ENCODE measurements around the gene MAP7.
"Not testable (repeated sequence)": the region's sequence is repeated elsewhere in the genome, so short reads cannot be mapped to it uniquely, and the experiment has no call there.

Gene MAP7

GRCh38 chr6:136494059-136494458 lies 56.2 kb downstream of the MAP7 start:
- Histone ChIP-seq H3K36me3 (ENCODE audit: control insufficient read depth, insufficient read depth, low read length) (no peaks in the 10 kb centered on the region), H3K27me3 (ENCODE audit: control insufficient read depth, insufficient read depth, low read length) (no peaks in the 10 kb centered on the region), H3K9me3 (ENCODE audit: control insufficient read depth, insufficient read depth, low read length) (no peaks in the 10 kb centered on the region), H3K4me1 (ENCODE audit: control insufficient read depth, insufficient read depth, low read length) (peaks cover 2% of the 10 kb centered on the region; the same call in 1 of the 2 replicates), H3K27ac (ENCODE audit: low read length) (no peak overlapping the region), H3K4me3 (ENCODE audit: low read length) (no peak overlapping the region)
- WGBS (ENCODE audit: insufficient coverage, insufficient read length): no CpG with 5 or more reads among the region's 2 CpGs
- DNase-seq (ENCODE audit: low read depth, low spot score): no peak

DNA sequence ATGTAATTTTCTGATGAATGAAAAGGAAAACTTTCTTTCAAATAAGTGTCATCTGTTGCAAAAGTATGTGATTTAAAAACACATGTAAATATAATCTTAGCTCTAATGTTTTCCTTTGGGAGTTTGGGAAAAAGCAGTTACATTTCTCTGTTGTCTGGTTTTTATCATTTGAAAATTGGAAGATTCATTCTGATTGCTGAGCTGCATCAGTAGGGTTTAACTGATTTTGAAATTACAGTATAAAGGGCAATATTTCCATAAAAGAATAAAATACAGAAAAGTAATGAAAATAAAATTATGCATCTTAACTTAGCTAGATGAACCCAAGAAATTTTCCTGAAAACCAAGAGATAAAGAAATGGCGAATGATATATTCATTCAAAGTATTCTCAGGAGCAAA lies 57.8 kb downstream of the MAP7 start:
- no peak overlapping the region for H3K4me3 ChIP-seq (ENCODE audit: low read length)
- H3K36me3 ChIP-seq (ENCODE audit: control insufficient read depth, insufficient read depth, low read length): no peaks in the 10 kb centered on the region
- H3K4me1 ChIP-seq (ENCODE audit: control insufficient read depth, insufficient read depth, low read length): no peaks in the 10 kb centered on the region
- H3K9me3 ChIP-seq (ENCODE audit: control insufficient read depth, insufficient read depth, low read length): no peaks in the 10 kb centered on the region
- WGBS (ENCODE audit: insufficient coverage, insufficient read length): no CpG with 5 or more reads among the region's 1 CpG
- no peak overlapping the region for H3K27ac ChIP-seq (ENCODE audit: low read length)
- no peaks in the 10 kb centered on the region for H3K27me3 ChIP-seq (ENCODE audit: control insufficient read depth, insufficient read depth, low read length)
- no peak for DNase-seq (ENCODE audit: low read depth, low spot score)

DNA sequence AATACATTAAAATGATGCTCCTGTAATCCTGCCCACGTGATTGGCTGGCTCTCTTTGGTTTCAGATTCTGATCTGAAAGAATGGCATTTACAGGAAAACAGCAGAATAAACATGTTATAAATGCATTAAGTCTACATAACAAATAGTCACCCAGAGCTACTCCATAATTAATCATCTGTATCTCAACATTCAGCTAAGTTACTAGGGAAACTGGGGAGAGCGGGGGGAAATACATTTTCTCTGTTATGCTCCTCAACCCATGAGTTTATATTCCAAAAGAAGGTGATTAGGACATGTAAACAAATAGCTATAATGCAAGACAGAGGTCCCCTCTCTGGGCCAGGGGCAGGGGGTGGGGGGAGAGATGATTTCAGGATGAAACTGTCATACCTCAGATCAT lies 58.5 kb downstream of the MAP7 start:
- no CpG with 5 or more reads among the region's 2 CpGs for WGBS (ENCODE audit: insufficient coverage, insufficient read length)
- no peak overlapping the region for H3K27ac ChIP-seq (ENCODE audit: low read length)
- no peaks in the 10 kb centered on the region for H3K27me3 ChIP-seq (ENCODE audit: control insufficient read depth, insufficient read depth, low read length)
- H3K36me3 ChIP-seq (ENCODE audit: control insufficient read depth, insufficient read depth, low read length): no peaks in the 10 kb centered on the region
- H3K4me3 ChIP-seq (ENCODE audit: low read length): no peak overlapping the region
- H3K4me1 ChIP-seq (ENCODE audit: control insufficient read depth, insufficient read depth, low read length): no peaks in the 10 kb centered on the region
- no peaks in the 10 kb centered on the region for H3K9me3 ChIP-seq (ENCODE audit: control insufficient read depth, insufficient read depth, low read length)
- DNase-seq (ENCODE audit: low read depth, low spot score): no peak

DNA sequence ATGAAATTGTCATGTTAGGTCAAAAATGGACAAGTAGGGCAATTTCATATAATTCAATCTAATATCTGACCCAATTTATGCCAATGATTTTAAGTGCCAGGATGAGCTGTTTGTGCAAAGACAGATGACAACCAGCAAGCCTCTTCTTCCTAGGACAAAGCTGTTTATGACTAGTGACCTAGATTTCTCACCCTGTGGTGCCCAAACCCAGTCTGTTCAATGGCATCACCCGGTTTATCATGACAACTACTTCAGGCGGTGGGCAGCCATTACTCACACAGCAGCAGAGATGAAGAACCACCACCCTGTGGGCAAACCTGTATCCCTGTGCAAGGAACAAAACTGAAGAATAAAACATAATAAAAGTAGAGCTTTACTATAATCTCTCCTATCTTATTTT lies 59.0 kb downstream of the MAP7 start:
- no peak overlapping the region for H3K4me3 ChIP-seq (ENCODE audit: low read length)
- no peaks in the 10 kb centered on the region for H3K27me3 ChIP-seq (ENCODE audit: control insufficient read depth, insufficient read depth, low read length)
- DNase-seq (ENCODE audit: low read depth, low spot score): no peak
- H3K36me3 ChIP-seq (ENCODE audit: control insufficient read depth, insufficient read depth, low read length): no peaks in the 10 kb centered on the region
- no peak overlapping the region for H3K27ac ChIP-seq (ENCODE audit: low read length)
- H3K4me1 ChIP-seq (ENCODE audit: control insufficient read depth, insufficient read depth, low read length): no peaks in the 10 kb centered on the region
- no peaks in the 10 kb centered on the region for H3K9me3 ChIP-seq (ENCODE audit: control insufficient read depth, insufficient read depth, low read length)
- WGBS (ENCODE audit: insufficient coverage, insufficient read length): no CpG with 5 or more reads among the region's 2 CpGs

GRCh38 chr6:136489689-136490033 lies 60.6 kb downstream of the MAP7 start:
- H3K4me3 ChIP-seq (ENCODE audit: low read length); H3K27ac ChIP-seq (ENCODE audit: low read length); H3K4me1 ChIP-seq (ENCODE audit: control insufficient read depth, insufficient read depth, low read length); H3K9me3 ChIP-seq (ENCODE audit: control insufficient read depth, insufficient read depth, low read length); DNase-seq (ENCODE audit: low read depth, low spot score); H3K36me3 ChIP-seq (ENCODE audit: control insufficient read depth, insufficient read depth, low read length); H3K27me3 ChIP-seq (ENCODE audit: control insufficient read depth, insufficient read depth, low read length): not testable (repeated sequence)
- no CpG with 5 or more reads among the region's 3 CpGs for WGBS (ENCODE audit: insufficient coverage, insufficient read length)

- H3K9me3 ChIP-seq (ENCODE audit: control insufficient read depth, insufficient read depth, low read length): no peaks in the 10 kb centered on the region
- DNase-seq (ENCODE audit: low read depth, low spot score): no peak
- H3K4me3 ChIP-seq (ENCODE audit: low read length): no peak overlapping the region
- no CpG with 5 or more reads among the region's 7 CpGs for WGBS (ENCODE audit: insufficient coverage, insufficient read length)
- no peaks in the 10 kb centered on the region for H3K36me3 ChIP-seq (ENCODE audit: control insufficient read depth, insufficient read depth, low read length)
- no peaks in the 10 kb centered on the region for H3K4me1 ChIP-seq (ENCODE audit: control insufficient read depth, insufficient read depth, low read length)
- H3K27me3 ChIP-seq (ENCODE audit: control insufficient read depth, insufficient read depth, low read length): no peaks in the 10 kb centered on the region
- H3K27ac ChIP-seq (ENCODE audit: low read length): no peak overlapping the region
Measured at GRCh38 chr6:136487759-136488425, 62.3 kb downstream of the MAP7 start.

DNA sequence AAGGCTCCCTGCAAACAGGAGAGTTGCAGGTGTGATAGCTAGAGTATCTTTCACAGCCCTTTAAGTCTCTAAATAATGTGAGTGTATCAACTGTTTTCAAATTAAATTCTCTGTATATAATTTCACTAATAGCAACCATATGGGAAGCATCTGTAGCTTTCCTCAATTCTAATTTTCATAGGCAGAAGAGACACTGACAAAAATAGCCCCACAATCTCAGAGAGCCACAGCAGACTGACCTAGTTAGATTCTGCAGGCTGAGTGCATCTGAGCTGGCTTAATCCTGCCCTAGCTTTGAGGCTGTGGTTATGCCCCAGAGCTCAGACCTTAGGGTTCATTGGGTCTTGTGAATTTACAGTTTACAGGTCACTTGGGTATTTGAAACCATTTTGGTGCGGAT lies 63.9 kb downstream of the MAP7 start:
- Histone ChIP-seq H3K4me3 (ENCODE audit: low read length) (no peak overlapping the region), H3K27ac (ENCODE audit: low read length) (no peak overlapping the region), H3K4me1 (ENCODE audit: control insufficient read depth, insufficient read depth, low read length) (no peaks in the 10 kb centered on the region), H3K27me3 (ENCODE audit: control insufficient read depth, insufficient read depth, low read length) (no peaks in the 10 kb centered on the region), H3K36me3 (ENCODE audit: control insufficient read depth, insufficient read depth, low read length) (no peaks in the 10 kb centered on the region), H3K9me3 (ENCODE audit: control insufficient read depth, insufficient read depth, low read length) (no peaks in the 10 kb centered on the region)
- no peak for DNase-seq (ENCODE audit: low read depth, low spot score)
- WGBS (ENCODE audit: insufficient coverage, insufficient read length): no CpG with 5 or more reads among the region's 1 CpG

DNA sequence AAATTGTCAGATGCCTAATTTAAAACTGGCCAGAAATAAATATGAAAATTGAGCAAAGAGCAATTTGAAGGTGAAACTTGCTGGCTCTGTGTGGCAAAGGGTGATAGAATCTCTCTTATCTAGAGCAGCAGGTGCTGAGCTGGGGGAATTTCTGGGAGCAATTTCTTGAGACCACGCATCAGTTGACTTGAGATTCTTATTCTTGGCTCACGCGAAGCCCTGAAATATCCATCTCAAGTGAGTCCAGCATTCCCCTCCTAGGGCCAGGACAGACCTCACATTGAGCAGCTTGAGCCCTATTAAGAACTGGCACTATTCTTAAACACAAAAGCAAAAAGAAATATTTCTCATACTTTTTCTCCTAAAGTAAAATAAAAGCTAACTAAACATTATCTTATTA lies 66.3 kb downstream of the MAP7 start:
- Histone ChIP-seq H3K4me3 (ENCODE audit: low read length) (no peak overlapping the region), H3K9me3 (ENCODE audit: control insufficient read depth, insufficient read depth, low read length) (no peaks in the 10 kb centered on the region), H3K36me3 (ENCODE audit: control insufficient read depth, insufficient read depth, low read length) (no peaks in the 10 kb centered on the region), H3K27ac (ENCODE audit: low read length) (no peak overlapping the region), H3K4me1 (ENCODE audit: control insufficient read depth, insufficient read depth, low read length) (no peaks in the 10 kb centered on the region), H3K27me3 (ENCODE audit: control insufficient read depth, insufficient read depth, low read length) (no peaks in the 10 kb centered on the region)
- WGBS (ENCODE audit: insufficient coverage, insufficient read length): no CpG with 5 or more reads among the region's 3 CpGs
- no peak for DNase-seq (ENCODE audit: low read depth, low spot score)

GRCh38 chr6:136483005-136483404 lies 67.2 kb downstream of the MAP7 start:
- no CpG with 5 or more reads among the region's 2 CpGs for WGBS (ENCODE audit: insufficient coverage, insufficient read length)
- H3K4me3 ChIP-seq (ENCODE audit: low read length): not testable (repeated sequence)

GRCh38 chr6:136477548-136477947 lies 72.7 kb downstream of the MAP7 start:
- H3K4me3 ChIP-seq (ENCODE audit: low read length): no peak overlapping the region
- H3K4me1 ChIP-seq (ENCODE audit: control insufficient read depth, insufficient read depth, low read length): no peaks in the 10 kb centered on the region; the same call in 1 of the 2 replicates
- H3K27me3 ChIP-seq (ENCODE audit: control insufficient read depth, insufficient read depth, low read length): no peaks in the 10 kb centered on the region
- H3K27ac ChIP-seq (ENCODE audit: low read length): no peak overlapping the region
- no peaks in the 10 kb centered on the region for H3K9me3 ChIP-seq (ENCODE audit: control insufficient read depth, insufficient read depth, low read length)
- H3K36me3 ChIP-seq (ENCODE audit: control insufficient read depth, insufficient read depth, low read length): no peaks in the 10 kb centered on the region
- DNase-seq (ENCODE audit: low read depth, low spot score): no peak

More at GRCh38 chr6:136483005-136483404, 67.2 kb downstream of the MAP7 start:
- H3K27me3 ChIP-seq (ENCODE audit: control insufficient read depth, insufficient read depth, low read length); DNase-seq (ENCODE audit: low read depth, low spot score); H3K9me3 ChIP-seq (ENCODE audit: control insufficient read depth, insufficient read depth, low read length); H3K36me3 ChIP-seq (ENCODE audit: control insufficient read depth, insufficient read depth, low read length); H3K27ac ChIP-seq (ENCODE audit: low read length); H3K4me1 ChIP-seq (ENCODE audit: control insufficient read depth, insufficient read depth, low read length): not testable (repeated sequence)

GRCh38 chr6:136475686-136476085 lies 74.5 kb downstream of the MAP7 start:
- H3K27ac ChIP-seq (ENCODE audit: low read length): no peak overlapping the region
- DNase-seq (ENCODE audit: low read depth, low spot score): no peak
- H3K4me3 ChIP-seq (ENCODE audit: low read length): no peak overlapping the region
- H3K4me1 ChIP-seq (ENCODE audit: control insufficient read depth, insufficient read depth, low read length): no peaks in the 10 kb centered on the region; the same call in 1 of the 2 replicates
- H3K36me3 ChIP-seq (ENCODE audit: control insufficient read depth, insufficient read depth, low read length): no peaks in the 10 kb centered on the region
- WGBS (ENCODE audit: insufficient coverage, insufficient read length): no CpG with 5 or more reads among the region's 4 CpGs
- H3K9me3 ChIP-seq (ENCODE audit: control insufficient read depth, insufficient read depth, low read length): no peaks in the 10 kb centered on the region
- H3K27me3 ChIP-seq (ENCODE audit: control insufficient read depth, insufficient read depth, low read length): no peaks in the 10 kb centered on the region

Data from iPS DF 6.9 (cell line).